ENCODE results near the gene GRXCR1. TPM values are rescaled to one million over a fixed set of nuclear protein-coding genes. Genes with fewer than 3 reads are reported as not detected.

GRXCR1 gene
- total RNA-seq, 1 donor from 2014 or later, result not detected

DNA sequence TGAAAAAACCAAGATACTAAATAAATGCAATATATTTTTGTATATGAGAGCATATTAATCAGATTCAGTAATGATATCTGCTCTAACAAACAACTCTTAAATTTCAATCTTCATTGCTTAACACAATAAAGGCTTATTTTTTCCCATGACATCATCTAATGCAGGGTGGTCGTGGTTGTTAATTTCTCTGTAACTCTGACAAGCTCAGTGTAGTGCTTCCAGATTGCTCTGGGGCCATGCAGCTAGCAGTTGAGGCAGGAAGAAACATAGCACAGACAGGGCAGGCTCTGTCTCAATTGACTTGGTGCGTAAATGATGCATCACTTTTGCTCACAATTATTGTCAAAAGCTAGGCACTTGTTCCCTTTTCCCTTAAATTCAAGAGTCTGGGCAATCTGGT, 869 bp upstream of the GRXCR1 start:
- H3K9me3 Mint-ChIP-seq, result peaks cover 15% of the 10 kb centered on the region
- DNase-seq (ENCODE audit: low spot score in 2 of 2, unreplicated experiment in 2 of 2), result no peak
- no peaks in the 10 kb centered on the region for H3K4me1 Mint-ChIP-seq
- no peaks in the 10 kb centered on the region for H3K36me3 Mint-ChIP-seq
- H3K27ac Mint-ChIP-seq, result no peak overlapping the region
- no peak overlapping the region for H3K4me3 Mint-ChIP-seq
- H3K27me3 Mint-ChIP-seq (ENCODE audit: low read depth), result peaks cover 18% of the 10 kb centered on the region
- TF ChIP-seq, protein P1, sequence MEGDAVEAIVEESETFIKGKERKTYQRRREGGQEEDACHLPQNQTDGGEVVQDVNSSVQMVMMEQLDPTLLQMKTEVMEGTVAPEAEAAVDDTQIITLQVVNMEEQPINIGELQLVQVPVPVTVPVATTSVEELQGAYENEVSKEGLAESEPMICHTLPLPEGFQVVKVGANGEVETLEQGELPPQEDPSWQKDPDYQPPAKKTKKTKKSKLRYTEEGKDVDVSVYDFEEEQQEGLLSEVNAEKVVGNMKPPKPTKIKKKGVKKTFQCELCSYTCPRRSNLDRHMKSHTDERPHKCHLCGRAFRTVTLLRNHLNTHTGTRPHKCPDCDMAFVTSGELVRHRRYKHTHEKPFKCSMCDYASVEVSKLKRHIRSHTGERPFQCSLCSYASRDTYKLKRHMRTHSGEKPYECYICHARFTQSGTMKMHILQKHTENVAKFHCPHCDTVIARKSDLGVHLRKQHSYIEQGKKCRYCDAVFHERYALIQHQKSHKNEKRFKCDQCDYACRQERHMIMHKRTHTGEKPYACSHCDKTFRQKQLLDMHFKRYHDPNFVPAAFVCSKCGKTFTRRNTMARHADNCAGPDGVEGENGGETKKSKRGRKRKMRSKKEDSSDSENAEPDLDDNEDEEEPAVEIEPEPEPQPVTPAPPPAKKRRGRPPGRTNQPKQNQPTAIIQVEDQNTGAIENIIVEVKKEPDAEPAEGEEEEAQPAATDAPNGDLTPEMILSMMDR (IDR thresholded peaks at IDR 0.05; ENCODE audit: unreplicated experiment), result no peak

DNA sequence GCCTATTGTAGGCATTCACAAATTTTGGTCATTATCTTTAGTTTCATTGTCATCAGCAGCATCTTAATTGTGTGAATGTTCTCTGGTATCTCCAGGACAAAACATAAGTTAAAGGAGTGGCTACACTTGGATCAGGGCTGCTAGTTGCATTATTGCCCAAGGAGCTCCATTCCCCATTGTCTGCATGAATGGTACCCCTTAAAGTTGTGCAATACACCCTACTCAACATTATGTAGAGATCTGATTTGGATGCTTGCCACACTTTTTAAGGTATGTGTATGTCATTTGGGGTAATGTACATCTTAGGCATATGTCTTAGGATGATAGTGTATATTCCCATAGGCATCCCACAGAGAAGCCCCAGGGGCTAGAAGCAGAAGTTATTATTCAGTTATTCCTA, 2.9 kb downstream of the GRXCR1 start:
- Mint-ChIP-seq H3K4me3 (no peak overlapping the region), H3K27me3 (ENCODE audit: low read depth) (peaks cover 18% of the 10 kb centered on the region), H3K9me3 (peaks cover 2% of the 10 kb centered on the region), H3K4me1 (no peaks in the 10 kb centered on the region), H3K27ac (no peak overlapping the region), H3K36me3 (no peaks in the 10 kb centered on the region)
- TF ChIP-seq, protein P1 (IDR thresholded peaks at IDR 0.05; ENCODE audit: unreplicated experiment), result no peak
- DNase-seq (ENCODE audit: low spot score in 2 of 2, unreplicated experiment in 2 of 2), result no peak

DNA sequence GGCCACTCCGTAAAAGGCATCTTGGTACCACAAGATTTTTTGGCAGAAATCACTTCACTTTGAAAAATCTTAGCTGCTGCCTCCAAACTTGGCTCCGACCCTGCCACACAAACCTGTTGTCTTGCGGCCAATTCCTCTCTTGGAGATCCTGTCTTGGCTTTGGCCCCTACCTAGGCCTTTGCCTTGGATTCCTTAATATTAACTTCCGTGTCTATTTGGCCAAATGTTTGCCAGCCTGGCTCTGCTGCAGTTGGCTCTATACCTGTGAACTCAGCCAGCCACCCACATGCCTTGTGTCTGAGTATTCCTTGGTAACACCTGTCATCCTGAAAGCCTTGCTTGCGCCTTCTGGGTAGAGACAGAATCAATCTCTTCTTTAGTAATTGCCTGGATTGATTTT, 12.5 kb downstream of the GRXCR1 start:
- H3K4me1 Mint-ChIP-seq, result peaks cover 3% of the 10 kb centered on the region
- TF ChIP-seq, protein P1 (IDR thresholded peaks at IDR 0.05; ENCODE audit: unreplicated experiment), result no peak
- H3K27me3 Mint-ChIP-seq (ENCODE audit: low read depth), result peaks cover 1% of the 10 kb centered on the region
- DNase-seq (ENCODE audit: low spot score in 2 of 2, unreplicated experiment in 2 of 2), result no peak
- H3K9me3 Mint-ChIP-seq, result peaks cover 11% of the 10 kb centered on the region
- H3K4me3 Mint-ChIP-seq, result no peak overlapping the region
- H3K27ac Mint-ChIP-seq, result no peak overlapping the region
- H3K36me3 Mint-ChIP-seq, result no peaks in the 10 kb centered on the region

DNA sequence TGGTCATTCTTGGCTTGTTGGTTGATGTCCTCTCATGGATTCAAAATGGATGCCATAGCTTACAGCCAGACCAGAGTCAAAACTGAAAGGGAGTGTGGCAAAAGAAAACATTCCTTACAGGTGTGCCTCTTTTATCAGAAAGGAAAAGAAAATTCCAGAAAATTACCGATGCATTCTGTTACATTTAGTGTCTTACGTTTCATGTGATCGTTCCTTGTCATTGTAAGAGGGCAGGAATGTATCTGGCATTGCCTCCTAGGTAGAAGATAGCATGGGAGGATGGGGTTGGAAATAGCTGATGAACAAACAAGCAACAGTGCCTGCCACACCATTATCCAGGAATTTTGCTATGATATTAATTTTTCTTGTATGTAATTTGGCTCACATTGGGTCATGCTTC, 13.1 kb downstream of the GRXCR1 start:
- Mint-ChIP-seq H3K27ac (no peak overlapping the region), H3K9me3 (peaks cover 8% of the 10 kb centered on the region), H3K27me3 (ENCODE audit: low read depth) (peaks cover 1% of the 10 kb centered on the region), H3K36me3 (no peaks in the 10 kb centered on the region), H3K4me1 (peaks cover 3% of the 10 kb centered on the region), H3K4me3 (no peak overlapping the region)
- TF ChIP-seq, protein P1 (IDR thresholded peaks at IDR 0.05; ENCODE audit: unreplicated experiment), result no peak
- no peak for DNase-seq (ENCODE audit: low spot score in 2 of 2, unreplicated experiment in 2 of 2)

DNA sequence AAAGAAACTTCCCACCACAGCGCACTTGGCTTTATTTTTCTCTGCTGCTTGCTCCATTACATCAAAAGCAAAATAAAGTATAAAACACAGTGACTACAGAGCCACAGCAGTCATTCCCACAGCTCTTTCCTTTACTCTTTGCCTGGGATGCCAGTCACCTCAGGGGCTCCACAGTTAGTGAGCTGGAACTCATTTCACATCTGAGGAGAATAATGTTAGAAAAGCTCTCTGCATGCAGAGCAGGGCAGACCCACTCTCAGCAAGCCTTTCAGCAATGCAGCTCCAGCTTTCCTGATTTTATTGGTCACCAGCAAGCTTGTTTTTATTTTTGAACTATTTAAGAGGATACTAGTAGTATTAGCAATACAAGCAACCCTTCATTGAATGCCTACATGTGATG, 13.8 kb downstream of the GRXCR1 start:
- TF ChIP-seq, protein P1 (IDR thresholded peaks at IDR 0.05; ENCODE audit: unreplicated experiment), result no peak
- Mint-ChIP-seq H3K4me3 (no peak overlapping the region), H3K27ac (no peak overlapping the region), H3K36me3 (no peaks in the 10 kb centered on the region), H3K27me3 (ENCODE audit: low read depth) (peaks cover 1% of the 10 kb centered on the region), H3K9me3 (peaks cover 3% of the 10 kb centered on the region), H3K4me1 (peaks cover 3% of the 10 kb centered on the region)
- no peak for DNase-seq (ENCODE audit: low spot score in 2 of 2, unreplicated experiment in 2 of 2)

Data from mesothelial cell of epicardium (in vitro differentiated cells).